IMR-90 (cell line): ENCODE measurements around the gene LMX1A.

Experiments
- CEBPB ChIP-seq: IDR thresholded peaks from 2 replicates; pipeline ENCODE4 v1.6.1; 2012; ENCODE audit warnings: low read depth, low read length, improper control_type of control experiment
- MXI1 ChIP-seq: IDR thresholded peaks from 2 replicates; pipeline ENCODE4 v1.6.1; 2012; ENCODE audit warnings: low read depth, mild to moderate bottlenecking, low read length, moderate library complexity, borderline replicate concordance
- POLR2A ChIP-seq: IDR thresholded peaks from 2 replicates; pipeline ENCODE4 v1.6.1; 2012; ENCODE audit warnings: mild to moderate bottlenecking, low read depth, low read length
- RAD21 ChIP-seq: IDR thresholded peaks from 2 replicates; pipeline ENCODE4 v1.6.1; 2012; ENCODE audit warnings: low read length, improper control_type of control experiment
- SMC3 ChIP-seq: fragments of 150-350 bp; IDR thresholded peaks from 2 replicates; pipeline ENCODE4 v1.6.1; 2016; ENCODE audit warnings: low read depth, mild to moderate bottlenecking, antibody characterized with exemption, low read length, moderate library complexity
- TF ChIP-seq, protein P1 (sequence below): conservative IDR thresholded peaks from 2 replicates; pipeline ENCODE4 v1.5.1; 2012; ENCODE audit warnings: mild to moderate bottlenecking, low read depth, low read length, improper control_type of control experiment

DNA sequence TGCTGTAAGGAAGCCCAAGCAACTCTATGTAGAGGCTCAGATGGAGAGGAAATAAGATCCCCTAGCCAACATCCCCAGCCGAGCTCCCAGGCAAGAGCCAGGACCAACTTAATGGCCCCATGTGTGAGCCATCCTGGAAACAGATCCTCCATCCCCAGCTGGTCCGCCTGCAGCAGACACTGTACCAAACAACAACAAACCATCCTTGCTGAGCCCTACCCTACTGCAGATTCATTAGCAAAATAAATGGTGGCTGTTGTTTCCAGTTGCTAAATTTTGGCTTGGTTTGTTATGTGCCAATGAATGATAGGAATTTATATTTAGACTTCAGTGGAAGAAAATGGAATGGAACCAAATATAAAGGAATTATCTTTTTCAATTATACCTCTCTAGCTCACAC lies 43.9 kb downstream of the LMX1A start:
- TF ChIP-seq, protein P1, sequence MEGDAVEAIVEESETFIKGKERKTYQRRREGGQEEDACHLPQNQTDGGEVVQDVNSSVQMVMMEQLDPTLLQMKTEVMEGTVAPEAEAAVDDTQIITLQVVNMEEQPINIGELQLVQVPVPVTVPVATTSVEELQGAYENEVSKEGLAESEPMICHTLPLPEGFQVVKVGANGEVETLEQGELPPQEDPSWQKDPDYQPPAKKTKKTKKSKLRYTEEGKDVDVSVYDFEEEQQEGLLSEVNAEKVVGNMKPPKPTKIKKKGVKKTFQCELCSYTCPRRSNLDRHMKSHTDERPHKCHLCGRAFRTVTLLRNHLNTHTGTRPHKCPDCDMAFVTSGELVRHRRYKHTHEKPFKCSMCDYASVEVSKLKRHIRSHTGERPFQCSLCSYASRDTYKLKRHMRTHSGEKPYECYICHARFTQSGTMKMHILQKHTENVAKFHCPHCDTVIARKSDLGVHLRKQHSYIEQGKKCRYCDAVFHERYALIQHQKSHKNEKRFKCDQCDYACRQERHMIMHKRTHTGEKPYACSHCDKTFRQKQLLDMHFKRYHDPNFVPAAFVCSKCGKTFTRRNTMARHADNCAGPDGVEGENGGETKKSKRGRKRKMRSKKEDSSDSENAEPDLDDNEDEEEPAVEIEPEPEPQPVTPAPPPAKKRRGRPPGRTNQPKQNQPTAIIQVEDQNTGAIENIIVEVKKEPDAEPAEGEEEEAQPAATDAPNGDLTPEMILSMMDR, result no peak
- TF ChIP-seq RAD21 (no peak), POLR2A (no peak), MXI1 (no peak), CEBPB (no peak), SMC3 (no peak)
